COLO829 (cell line): ENCODE data around the gene MUCL1.

Experiments used
- DNase-seq: peaks from one replicate; pipeline ENCODE4 v3.0.0; 2012; ENCODE audit warnings: low spot score

Gene MUCL1

DNA sequence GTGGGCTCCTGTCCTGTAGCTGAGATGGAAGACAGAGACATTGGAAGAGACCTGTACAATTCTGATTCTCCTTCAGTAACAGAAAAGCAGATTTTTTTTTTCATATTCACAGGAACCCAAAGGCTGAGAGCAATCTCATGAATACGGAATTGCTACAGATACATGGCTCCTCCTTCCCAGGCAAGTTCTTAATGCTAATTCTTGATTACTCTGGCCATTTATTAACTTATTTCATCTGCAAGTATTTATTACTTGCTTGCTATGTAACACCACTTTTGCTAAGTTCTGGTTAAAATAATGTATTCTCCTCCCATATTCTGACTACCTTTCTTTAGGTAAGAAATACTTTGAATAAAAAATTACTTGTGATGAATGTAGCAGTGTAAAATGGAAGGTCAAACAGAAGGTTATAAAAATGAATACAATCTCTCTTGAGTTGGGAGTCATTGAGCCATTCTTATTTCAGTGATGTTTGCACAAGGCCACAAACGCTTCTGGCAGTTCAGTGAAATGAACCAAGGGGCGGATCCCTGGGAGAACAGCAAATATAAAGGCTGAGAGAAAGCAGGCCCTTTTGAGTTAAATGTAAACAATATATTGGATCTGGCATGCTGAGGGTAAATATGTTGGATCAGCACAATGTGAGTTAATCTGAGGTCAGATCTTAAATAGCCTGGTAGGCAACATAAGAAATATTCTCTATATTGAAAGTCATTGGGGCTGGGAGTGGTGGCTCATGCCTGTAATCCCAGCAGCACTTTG, 37.6 kb downstream of the MUCL1 start:
- DNase-seq: no peak
